Activated T-cell treated with anti-CD3 and anti-CD28 coated beads, Interleukin-2, amount 50 U/mL, for 72 hours (primary cell): ENCODE measurements around the gene TBCK. TPM values are rescaled to one million over a fixed set of nuclear protein-coding genes. Genes with fewer than 3 reads are reported as not detected.

Experiments
- ATAC-seq, 2 donors: fragments of 150-1000 bp; cut with Tn5 transposase; replicated peaks in 1 of 2; 2 replicates each; pipeline ENCODE4 v1.10.0; 2021; ENCODE audit warnings: moderate library complexity in 2 of 2, mild to moderate bottlenecking in 1 of 2
- DNase-seq, 2 donors: peaks; one replicate each; pipeline ENCODE4 v3.0.0; 2021 to 2022; ENCODE audit warnings: mixed read lengths in 1 of 2
- H3K27ac Mint-ChIP-seq: one replicate; pipeline ENCODE4 v1.8.0; 2022; ENCODE audit warnings: mild to moderate bottlenecking, moderate library complexity, mixed read lengths
- H3K27me3 Mint-ChIP-seq: one replicate; pipeline ENCODE4 v1.8.0; 2022; ENCODE audit warnings: low read depth, mixed read lengths
- H3K36me3 Mint-ChIP-seq, 2 donors: one replicate each; pipeline ENCODE4 v1.8.0; 2022; ENCODE audit warnings: mixed read lengths in 2 of 2, mild to moderate bottlenecking in 1 of 2; ENCODE audit not compliant: insufficient read depth in 2 of 2
- H3K4me1 Mint-ChIP-seq: one replicate; pipeline ENCODE4 v1.8.0; 2022; ENCODE audit warnings: low read depth, mixed read lengths
- H3K4me3 Mint-ChIP-seq, 2 donors: one replicate each; pipeline ENCODE4 v1.8.0; 2022; ENCODE audit warnings: mild to moderate bottlenecking in 2 of 2, mixed read lengths in 2 of 2, moderate library complexity in 2 of 2
- H3K9me3 Mint-ChIP-seq, 2 donors: one replicate each; pipeline ENCODE4 v1.8.0; 2022; ENCODE audit warnings: mixed read lengths in 2 of 2
- total RNA-seq, 2 donors: library from RNA; stranded (reverse); gene quantifications; one replicate each; pipeline ENCODE4 v1.2.3, GENCODE V29; 2022

TBCK gene
- total RNA-seq, 2 donors from 2014 or later: 49.0 to 51.9 TPM

- no peak overlapping the region for H3K4me3 Mint-ChIP-seq
- ATAC-seq: no peak
- peaks cover 0 to 3% of the 10 kb centered on the region in 2 donors for H3K9me3 Mint-ChIP-seq
- no peak for DNase-seq
- H3K4me1 Mint-ChIP-seq: no peaks in the 10 kb centered on the region
- peaks cover 5% of the 10 kb centered on the region for H3K27me3 Mint-ChIP-seq
- H3K27ac Mint-ChIP-seq: no peak overlapping the region
- no peaks in the 10 kb centered on the region for H3K36me3 Mint-ChIP-seq
Measured at GRCh38 chr4:105992641-105993305, 323.2 kb downstream of the TBCK start.

GRCh38 chr4:105991726-105992125 is 324.3 kb downstream of the TBCK start:
- Mint-ChIP-seq H3K4me1 (no peaks in the 10 kb centered on the region), H3K36me3 (no peaks in the 10 kb centered on the region), H3K4me3 (no peak overlapping the region), H3K9me3 (peaks cover 0 to 3% of the 10 kb centered on the region in 2 donors), H3K27ac (no peak overlapping the region), H3K27me3 (no peaks in the 10 kb centered on the region)
- DNase-seq (no peak), ATAC-seq (no peak)

Other genes starting within 250 kb of the TBCK start
- 10 to 100 TPM; 49.7 to 51.7 TPM for gene AIMP1, start 341 bp upstream of the TBCK start, total RNA-seq
- not detected for gene GIMD1, start 52.6 kb upstream of the TBCK start, total RNA-seq